Measurements from ENCODE around the gene ACSL1.
A peak's percentile ranks its signal among the peaks of the same experiment; 100 is the strongest.

Gene ACSL1

GRCh38 chr4:184752496-184753275 lies 73.1 kb downstream of the ACSL1 start:
- DNase-seq (ENCODE audit: low spot score) = no peak
- TF ChIP-seq CTCF (IDR thresholded peaks at IDR 0.05; ENCODE audit: extremely low read depth, missing control alignments) = no peak

DNA sequence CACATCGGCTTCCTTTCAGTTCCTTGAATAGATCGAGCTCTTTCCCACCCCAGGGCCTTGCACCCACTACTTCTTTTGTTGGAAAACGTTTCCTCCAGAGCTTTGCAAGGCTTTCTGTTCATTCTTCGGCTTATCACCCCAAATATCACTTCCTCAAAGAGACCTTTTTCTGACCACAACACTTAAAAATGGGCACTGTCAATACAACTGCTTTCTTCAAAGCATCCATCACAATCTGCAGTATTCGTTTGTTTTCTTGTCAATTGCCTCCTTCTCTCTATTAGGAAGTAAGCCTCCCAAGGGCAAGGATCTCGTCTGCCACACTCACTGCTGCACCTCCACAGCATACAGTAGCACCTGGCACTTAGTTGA lies 74.2 kb downstream of the ACSL1 start:
- no peak for DNase-seq (ENCODE audit: low spot score)
- no peak for TF ChIP-seq CTCF (IDR thresholded peaks at IDR 0.05; ENCODE audit: extremely low read depth, missing control alignments)

DNA sequence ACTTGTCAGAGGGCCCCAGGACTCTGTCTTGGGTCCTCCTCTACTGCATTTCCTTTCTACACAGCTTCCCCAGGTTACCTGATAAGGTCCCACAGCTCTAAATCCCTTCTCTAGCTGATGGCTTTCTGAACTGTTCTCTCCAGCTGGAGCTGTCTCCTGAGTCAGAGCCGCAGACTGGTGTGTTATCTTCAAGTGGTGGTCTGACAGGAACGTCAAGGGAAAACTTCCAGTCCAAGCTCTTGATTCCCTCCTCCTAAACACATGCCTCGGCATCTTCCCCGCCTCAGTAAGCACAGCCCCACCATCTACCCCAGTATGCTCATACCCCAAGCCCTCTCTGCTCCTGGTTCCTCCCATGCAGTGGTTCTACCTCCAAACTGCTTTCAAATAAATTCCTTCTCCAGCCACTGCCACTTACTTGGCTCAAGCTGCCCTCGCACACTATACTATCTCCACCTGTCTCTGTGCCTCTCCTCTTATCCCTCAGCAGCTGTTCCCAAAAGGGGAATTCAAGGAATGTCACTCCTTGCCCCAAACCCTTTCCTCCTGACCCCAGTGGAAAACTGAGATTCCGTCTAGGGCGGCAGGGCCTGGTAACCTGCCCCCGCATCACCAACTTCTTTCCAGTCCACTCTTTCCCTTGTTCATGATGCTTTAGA lies 74.7 kb downstream of the ACSL1 start:
- no peak for TF ChIP-seq CTCF (IDR thresholded peaks at IDR 0.05; ENCODE audit: extremely low read depth, missing control alignments)
- no peak for DNase-seq (ENCODE audit: low spot score)

DNA sequence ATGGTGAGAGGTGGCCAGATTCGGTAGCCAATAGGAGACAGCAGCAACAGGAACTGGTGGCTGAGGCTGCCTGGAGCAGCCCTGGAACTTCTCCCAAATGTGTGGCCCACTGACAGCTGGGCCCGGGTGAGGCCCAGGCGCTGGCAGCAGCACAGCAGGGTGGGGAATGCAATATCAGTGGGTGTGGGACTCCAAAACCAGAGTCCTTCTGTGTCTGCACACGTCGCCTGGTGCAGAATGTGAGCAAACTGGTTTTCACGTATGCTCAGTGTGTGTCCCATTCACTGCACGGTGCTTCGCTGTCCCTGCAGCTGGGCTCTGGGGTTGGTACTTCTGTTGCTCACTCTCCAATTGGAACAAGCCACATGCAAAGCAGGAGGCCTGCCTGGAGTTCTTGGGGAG lies 77.5 kb downstream of the ACSL1 start:
- TF ChIP-seq CTCF (IDR thresholded peaks at IDR 0.05; ENCODE audit: extremely low read depth, missing control alignments) = no peak
- no peak for DNase-seq (ENCODE audit: low spot score)

DNA sequence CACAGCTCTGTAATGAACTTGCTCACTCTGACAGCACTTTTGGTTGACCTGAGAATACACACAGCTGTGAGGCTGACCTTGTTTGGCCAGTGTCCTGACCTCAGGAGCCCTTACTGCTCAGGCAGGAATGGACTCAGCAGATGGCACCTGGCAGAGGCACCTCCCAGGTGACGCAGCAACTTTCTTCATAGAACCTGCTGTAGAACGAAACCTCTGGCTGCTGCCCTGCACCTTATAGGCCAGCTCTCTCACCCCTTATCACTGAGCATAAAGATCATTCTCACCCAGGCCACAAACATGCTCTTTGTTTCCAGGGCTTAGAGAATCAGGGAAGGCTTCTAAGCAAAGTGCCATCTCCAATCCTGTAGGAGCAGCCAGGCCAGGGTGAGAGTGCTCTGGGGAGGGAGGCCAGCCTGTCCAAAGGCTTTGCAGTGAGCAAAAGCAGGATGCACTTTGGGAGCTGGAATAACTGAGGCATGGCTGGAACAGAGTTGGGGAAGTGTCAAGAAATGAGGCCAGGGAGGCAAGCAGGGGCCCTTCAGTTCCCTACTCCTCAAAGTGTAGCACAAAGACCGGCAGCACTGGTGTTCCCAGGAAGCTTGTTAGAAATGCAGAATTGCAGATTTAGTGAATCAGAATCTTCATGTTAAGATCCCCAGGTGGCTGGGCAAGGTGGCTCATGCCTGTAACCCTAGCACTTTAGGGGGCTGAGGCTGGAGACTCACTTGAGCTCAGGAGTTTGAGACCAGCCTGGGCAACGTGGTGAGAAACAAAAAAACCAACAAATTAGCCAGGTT lies 78.5 kb downstream of the ACSL1 start:
- DNase-seq (ENCODE audit: low spot score) = no peak
- no peak for TF ChIP-seq CTCF (IDR thresholded peaks at IDR 0.05; ENCODE audit: extremely low read depth, missing control alignments)

DNA sequence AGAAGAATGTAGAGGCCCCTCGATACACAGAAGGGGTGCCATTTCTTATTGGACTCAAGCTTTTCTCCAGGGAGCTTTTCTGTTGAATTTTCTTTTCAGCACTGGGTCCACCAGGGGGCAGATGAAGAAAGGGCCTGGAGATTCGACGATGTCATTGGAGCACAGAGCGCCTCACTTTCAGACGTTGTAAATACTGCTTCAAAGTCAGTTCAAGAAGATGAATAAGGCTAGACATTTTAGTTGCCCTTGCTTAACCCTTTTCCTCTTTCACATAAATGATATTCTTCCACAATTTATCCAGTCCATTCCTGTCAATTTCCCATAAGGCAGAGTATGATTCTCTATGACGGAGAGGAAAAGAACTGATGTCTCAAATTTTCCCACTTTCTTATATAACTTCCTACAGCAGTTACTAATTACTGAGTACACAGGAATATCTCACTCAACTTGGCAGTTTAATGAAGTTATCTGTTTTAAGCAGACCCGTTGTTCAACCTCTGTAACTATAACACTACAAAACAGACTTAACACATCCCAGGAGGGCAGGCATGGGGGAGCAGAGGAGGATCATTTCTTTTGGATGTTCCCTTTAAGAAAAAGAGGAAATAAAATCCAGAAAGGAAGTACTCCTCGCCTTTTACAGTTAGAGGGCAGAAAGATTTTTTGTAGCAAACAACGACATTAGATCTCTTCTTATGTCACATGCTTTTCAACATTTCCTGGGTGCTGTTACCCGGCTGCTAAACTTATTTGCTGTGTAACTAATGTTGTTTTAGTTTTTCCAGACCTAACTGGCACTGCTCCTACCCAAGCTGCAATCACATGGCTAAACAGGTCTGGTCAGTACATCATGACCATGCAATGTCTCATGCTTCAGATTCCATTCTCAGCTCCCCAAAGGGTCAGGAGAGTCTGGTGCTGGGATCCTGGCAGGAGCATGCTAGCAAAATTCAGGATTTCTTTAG lies 79.7 kb downstream of the ACSL1 start:
- TF ChIP-seq CTCF (IDR thresholded peaks at IDR 0.05; ENCODE audit: extremely low read depth, missing control alignments) = peak; percentile 61
- DNase-seq (ENCODE audit: low spot score) = peak; percentile 84

Data from GM20000 (cell line).